ENCODE measurements around the gene PIK3CA. TPM values are rescaled to one million over a fixed set of nuclear protein-coding genes. Genes with fewer than 3 reads are reported as not detected.

PIK3CA gene
- total RNA-seq, 2 donors from 2014 or later: 11.3 to 18.0 TPM

- no peaks in the 10 kb centered on the region for H3K36me3 ChIP-seq
- DNase-seq: no peak
These were observed 20.8 kb downstream of the PIK3CA start for GRCh38 chr3:179168918-179169317.

DNA sequence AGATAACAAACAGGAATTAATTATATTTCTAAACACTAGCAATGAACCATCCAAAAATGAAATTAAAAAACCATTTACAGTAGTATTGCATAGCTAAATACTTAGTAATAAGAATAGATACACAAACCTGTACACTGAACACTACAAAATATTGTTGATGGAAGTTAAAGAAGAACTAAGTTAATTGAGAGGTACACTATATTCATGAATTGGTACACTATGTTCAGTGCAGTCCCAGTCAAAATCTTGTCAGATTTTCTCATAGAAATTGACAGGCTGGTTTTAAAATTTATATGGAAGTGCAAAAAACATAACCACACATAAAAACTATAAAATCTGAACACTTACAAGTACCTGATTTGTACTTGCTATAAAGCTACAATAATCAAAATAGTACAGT is 24.4 kb downstream of the PIK3CA start:
- TF ChIP-seq, protein P1, sequence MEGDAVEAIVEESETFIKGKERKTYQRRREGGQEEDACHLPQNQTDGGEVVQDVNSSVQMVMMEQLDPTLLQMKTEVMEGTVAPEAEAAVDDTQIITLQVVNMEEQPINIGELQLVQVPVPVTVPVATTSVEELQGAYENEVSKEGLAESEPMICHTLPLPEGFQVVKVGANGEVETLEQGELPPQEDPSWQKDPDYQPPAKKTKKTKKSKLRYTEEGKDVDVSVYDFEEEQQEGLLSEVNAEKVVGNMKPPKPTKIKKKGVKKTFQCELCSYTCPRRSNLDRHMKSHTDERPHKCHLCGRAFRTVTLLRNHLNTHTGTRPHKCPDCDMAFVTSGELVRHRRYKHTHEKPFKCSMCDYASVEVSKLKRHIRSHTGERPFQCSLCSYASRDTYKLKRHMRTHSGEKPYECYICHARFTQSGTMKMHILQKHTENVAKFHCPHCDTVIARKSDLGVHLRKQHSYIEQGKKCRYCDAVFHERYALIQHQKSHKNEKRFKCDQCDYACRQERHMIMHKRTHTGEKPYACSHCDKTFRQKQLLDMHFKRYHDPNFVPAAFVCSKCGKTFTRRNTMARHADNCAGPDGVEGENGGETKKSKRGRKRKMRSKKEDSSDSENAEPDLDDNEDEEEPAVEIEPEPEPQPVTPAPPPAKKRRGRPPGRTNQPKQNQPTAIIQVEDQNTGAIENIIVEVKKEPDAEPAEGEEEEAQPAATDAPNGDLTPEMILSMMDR (IDR thresholded peaks at IDR 0.05): no peak
- intact Hi-C loops (cut with DNase I): no loop called here

More at GRCh38 chr3:179168918-179169317, 20.8 kb downstream of the PIK3CA start:
- H3K27me3 ChIP-seq: no peaks in the 10 kb centered on the region
- H3K4me3 ChIP-seq: no peak overlapping the region
- H3K9me3 ChIP-seq: no peaks in the 10 kb centered on the region
- H3K27ac ChIP-seq: no peak overlapping the region
- H3K9ac ChIP-seq (ENCODE audit: low read depth in 2 of 2, low read length in 2 of 2): no peak overlapping the region
- TF ChIP-seq, protein P1 (IDR thresholded peaks at IDR 0.05): no peak
- intact Hi-C loops (cut with DNase I): no loop called here
- no peaks in the 10 kb centered on the region for H3K4me1 ChIP-seq

DNA sequence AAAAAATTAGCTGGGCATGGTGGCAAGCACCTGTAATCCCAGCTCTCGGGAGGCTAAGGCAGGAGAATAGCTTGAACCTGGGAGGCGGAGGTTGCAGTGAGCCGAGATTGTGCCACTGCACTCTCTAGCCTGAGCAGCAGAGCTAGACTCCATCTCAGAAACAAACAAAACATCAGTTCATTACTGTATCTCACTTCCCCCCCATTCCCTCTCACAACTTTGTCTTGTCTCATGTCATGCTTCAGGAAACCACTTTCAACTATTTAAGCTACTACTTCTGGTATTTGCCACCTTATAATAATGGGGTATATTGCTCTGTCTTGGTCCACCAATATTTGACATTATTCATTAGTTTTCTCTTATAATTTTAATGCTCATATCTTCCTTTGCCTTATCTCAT is 26.2 kb downstream of the PIK3CA start:
- no peak overlapping the region for H3K27ac ChIP-seq
- intact Hi-C loops (cut with DNase I): no loop called here
- H3K27me3 ChIP-seq: no peaks in the 10 kb centered on the region
- no peaks in the 10 kb centered on the region for H3K36me3 ChIP-seq
- no peak for DNase-seq
- H3K4me1 ChIP-seq: no peaks in the 10 kb centered on the region
- TF ChIP-seq, protein P1 (IDR thresholded peaks at IDR 0.05): no peak
- no peak overlapping the region for H3K9ac ChIP-seq (ENCODE audit: low read depth in 2 of 2, low read length in 2 of 2)
- H3K9me3 ChIP-seq: no peaks in the 10 kb centered on the region
- no peak overlapping the region for H3K4me3 ChIP-seq

More for the DNA sequence above, 24.4 kb downstream of the PIK3CA start:
- H3K4me3 ChIP-seq: no peak overlapping the region
- no peak overlapping the region for H3K9ac ChIP-seq (ENCODE audit: low read depth in 2 of 2, low read length in 2 of 2)
- no peaks in the 10 kb centered on the region for H3K9me3 ChIP-seq
- no peak for DNase-seq
- no peaks in the 10 kb centered on the region for H3K4me1 ChIP-seq
- no peaks in the 10 kb centered on the region for H3K27me3 ChIP-seq
- no peak overlapping the region for H3K27ac ChIP-seq
- H3K36me3 ChIP-seq: no peaks in the 10 kb centered on the region

GRCh38 chr3:179174898-179175297 is 26.7 kb downstream of the PIK3CA start:
- intact Hi-C loops (cut with DNase I): no loop called here
- Histone ChIP-seq H3K9ac (ENCODE audit: low read depth in 2 of 2, low read length in 2 of 2) (no peak overlapping the region), H3K4me1 (no peaks in the 10 kb centered on the region), H3K36me3 (no peaks in the 10 kb centered on the region), H3K4me3 (no peak overlapping the region), H3K9me3 (no peaks in the 10 kb centered on the region), H3K27me3 (no peaks in the 10 kb centered on the region), H3K27ac (no peak overlapping the region)
- no peak for DNase-seq
- TF ChIP-seq, protein P1 (IDR thresholded peaks at IDR 0.05): no peak

DNA sequence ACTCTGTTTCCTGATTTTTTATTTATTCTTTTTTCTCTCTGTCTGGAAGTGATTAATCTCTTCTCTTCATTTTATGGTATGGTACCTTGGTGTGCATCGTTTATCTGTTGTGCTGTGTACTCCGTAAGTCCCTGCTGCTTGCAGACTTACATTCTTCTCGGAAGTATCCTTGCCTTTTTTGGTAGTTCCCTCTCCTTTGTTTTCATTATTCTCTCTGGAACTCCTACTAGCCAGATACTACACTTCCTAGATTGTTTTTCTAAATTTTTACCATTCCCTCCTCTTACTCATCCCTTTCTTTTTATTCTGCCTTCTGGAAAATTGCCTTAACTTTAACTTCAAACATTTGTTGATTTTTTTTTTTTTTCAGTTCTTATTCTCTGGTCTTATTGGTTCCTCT is 27.2 kb downstream of the PIK3CA start:
- H3K27me3 ChIP-seq: no peaks in the 10 kb centered on the region
- H3K4me3 ChIP-seq: no peak overlapping the region
- no peak overlapping the region for H3K9ac ChIP-seq (ENCODE audit: low read depth in 2 of 2, low read length in 2 of 2)
- no peak overlapping the region for H3K27ac ChIP-seq
- no peaks in the 10 kb centered on the region for H3K9me3 ChIP-seq
- no peak for DNase-seq
- TF ChIP-seq, protein P1 (IDR thresholded peaks at IDR 0.05): no peak
- intact Hi-C loops (cut with DNase I): no loop called here
- no peaks in the 10 kb centered on the region for H3K36me3 ChIP-seq
- no peaks in the 10 kb centered on the region for H3K4me1 ChIP-seq

DNA sequence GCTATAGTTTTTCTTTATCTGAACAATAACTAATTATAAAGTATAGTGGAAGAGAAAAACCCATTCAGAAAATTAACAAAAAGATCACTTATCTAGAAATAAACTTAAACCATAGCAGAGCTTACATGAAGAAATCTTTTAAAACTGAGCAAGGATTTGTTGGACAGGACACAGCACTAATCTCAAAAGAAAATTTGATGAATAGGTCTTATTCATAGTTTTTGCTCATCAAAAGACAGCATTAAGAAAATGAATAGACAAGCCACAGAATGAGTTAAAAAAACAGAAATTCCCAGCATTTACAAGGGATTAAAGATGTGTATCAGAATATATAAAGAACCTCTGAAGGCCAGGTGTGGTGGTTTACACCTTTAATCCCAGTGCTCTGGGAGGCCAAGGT is 29.5 kb downstream of the PIK3CA start:
- intact Hi-C loops (cut with DNase I): no loop called here
- TF ChIP-seq, protein P1 (IDR thresholded peaks at IDR 0.05): no peak
- no peaks in the 10 kb centered on the region for H3K4me1 ChIP-seq
- H3K27ac ChIP-seq: no peak overlapping the region
- no peak overlapping the region for H3K4me3 ChIP-seq
- DNase-seq: no peak
- no peaks in the 10 kb centered on the region for H3K36me3 ChIP-seq
- no peaks in the 10 kb centered on the region for H3K9me3 ChIP-seq
- H3K9ac ChIP-seq (ENCODE audit: low read depth in 2 of 2, low read length in 2 of 2): no peak overlapping the region
- H3K27me3 ChIP-seq: no peaks in the 10 kb centered on the region
